NCI-H2107 treated with DMSO at 0.1 percent for 48 hours (cell line): Measurements from ENCODE around the gene AIFM2.

Experiments used
- DNase-seq: peaks from one replicate; lab custom pipeline; 2025; ENCODE audit not compliant: unreplicated experiment; lab: John Stamatoyannopoulos, UW

AIFM2 gene

DNA sequence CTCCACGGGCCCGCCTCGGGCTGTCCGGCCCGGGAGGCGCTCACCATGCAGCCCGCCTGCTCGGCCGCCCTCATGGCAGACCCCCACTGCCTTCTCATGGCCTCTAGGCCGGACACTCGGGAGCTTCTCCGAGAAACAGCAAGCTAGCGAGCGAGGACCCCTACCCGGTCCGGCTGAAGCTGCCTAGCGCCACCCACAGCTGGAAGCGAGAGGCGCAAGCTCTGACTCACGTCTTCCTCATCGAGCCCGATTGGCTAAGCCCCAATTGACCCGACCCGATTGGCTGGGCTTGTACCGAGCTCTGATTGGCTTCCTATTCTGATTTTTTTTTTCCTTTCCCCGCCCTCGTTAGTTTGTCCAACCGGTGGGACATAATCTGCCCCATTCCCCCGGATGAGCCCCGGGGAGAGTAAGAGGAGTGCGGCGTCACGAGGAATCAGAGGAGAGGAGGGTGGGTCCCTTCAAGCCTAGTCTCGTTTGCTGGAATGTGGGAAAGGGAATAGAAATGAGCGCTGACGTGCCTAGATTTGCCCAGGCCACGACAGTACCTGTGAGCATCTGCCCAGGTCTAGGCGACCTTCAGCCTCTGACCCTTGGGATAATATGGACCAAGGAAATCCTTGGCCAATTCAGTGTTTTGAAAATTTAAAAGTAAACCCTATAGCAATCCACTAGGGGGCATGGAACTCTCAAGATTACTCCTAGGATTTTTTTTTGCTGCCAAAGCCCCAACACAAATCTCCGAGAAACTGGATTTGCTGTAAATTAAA lies 14.0 kb upstream of the AIFM2 start, which contains the start of gene TYSND1:
TSS of gene TYSND1 (minus strand) at position 212 of the 770 bp plus-strand sequence. CDS start at position 98, 114 bp downstream.
- peak; percentile 91 for DNase-seq

DNA sequence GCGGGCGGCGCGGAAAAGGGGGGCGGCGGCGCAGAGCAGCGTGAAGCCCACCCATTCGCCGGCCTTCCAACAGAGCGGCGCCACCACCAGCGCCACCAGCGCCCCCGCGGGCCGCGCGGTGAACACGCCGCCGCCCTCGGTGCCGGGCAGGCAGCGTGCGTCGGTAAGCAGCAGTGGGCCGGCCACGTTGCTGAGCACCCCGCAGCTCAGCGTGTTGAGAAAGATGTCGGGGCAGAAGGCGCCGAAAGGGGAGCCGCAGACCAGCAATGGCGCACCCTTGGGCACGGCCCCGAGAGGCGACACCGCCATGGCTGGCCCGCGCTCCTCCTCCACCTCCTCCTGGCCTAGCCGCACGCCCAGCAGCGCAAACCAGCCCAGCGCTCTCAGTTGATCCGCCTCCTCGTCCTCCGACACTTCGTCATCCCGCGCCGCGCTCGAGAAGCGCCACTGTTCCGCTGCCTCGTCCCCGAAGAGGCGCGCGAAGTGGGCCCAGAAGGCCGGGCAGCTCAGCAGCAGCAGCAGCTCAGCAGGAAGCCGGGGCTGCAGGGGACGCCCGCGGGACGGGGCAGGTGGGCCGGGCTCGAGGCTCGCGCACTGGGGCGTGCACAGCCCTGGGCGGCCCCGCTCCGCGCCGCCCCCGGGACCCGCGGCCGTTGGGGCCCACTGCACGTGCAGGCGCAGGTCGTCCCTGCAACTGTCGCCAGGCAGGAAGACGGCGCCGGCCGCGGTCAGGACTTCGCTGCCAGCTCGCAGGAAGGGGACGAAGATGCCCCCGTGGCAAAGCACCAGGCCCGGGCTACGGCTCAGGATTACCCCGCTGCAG lies 13.3 kb upstream of the AIFM2 start:
- DNase-seq = no peak

DNA sequence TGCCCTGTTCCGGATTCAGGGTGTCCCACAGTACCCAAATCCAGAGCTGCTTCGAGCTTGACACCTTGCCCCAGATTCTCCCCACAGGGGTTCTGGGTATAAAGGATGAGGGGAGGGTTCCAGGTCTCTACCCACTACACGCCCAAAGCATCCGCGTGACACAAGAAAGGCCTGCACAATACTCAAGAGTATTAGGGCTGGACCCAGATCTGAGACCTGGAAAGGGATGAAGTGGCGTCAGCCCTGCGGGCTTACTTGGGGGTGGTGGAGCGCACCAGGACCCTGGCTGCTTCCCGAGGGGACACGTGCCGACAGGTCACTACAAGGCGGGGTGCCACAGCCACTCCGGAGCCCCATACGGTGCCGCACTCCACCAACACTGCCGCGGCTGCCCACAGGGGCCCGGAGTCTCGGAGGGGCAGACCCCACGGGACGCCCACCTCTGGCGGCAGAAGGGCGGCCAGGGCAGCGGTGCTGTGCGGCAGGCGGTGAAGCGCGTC lies 12.6 kb upstream of the AIFM2 start:
- DNase-seq = no peak

DNA sequence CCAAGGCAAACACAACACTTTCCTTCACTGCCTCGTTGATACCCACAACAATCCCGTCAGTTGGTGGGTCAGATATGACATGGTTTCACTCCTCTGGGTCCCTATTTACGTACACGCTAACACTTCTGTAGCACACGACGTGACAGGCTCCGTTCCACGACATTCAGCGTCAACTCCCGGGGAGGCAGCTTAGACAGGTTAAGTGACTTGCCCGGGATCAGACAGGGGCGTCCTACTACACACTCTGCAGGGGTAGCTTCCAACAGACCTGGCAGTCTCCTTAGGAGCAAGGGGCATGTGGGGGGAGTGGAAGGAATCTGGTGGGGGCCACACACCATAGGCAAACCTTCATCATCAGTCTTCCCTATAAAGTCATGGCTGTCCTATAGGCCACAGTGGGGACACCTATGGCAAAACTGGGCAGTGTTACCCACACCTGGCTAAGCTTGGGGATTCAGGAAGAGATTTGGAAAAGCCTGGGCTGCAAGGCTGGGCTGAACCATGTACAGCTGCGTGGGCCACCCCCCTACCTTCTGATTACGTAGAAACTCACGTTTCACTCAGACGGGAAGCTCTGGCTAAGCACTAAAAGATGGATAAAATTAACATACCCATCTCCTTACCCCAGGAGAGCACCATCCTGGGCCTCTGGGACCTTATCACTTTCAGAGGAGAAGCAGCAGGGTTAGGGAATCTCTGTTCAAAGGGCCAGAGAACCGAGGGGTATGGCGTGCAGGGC lies 11.9 kb upstream of the AIFM2 start:
- no peak for DNase-seq

DNA sequence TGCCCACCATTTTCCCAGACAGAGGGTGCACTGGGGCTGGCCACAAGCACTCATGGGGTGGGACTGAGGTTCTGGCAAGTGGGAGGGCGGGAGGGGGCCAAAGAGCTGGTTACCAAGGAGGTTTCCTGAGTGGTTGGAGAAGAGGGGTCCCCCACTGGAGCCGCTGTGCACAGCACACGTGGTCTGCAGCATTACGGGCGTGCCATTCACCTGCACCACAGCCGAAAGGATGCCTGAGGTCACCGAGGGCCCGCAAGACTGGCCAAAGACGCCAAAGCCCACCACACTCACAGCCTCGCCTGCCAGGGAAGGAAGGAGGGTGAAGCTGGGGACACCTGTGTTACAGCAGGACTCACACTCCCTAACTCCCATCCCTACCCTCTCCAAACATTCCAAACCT lies 9.9 kb upstream of the AIFM2 start:
- DNase-seq = no peak

DNA sequence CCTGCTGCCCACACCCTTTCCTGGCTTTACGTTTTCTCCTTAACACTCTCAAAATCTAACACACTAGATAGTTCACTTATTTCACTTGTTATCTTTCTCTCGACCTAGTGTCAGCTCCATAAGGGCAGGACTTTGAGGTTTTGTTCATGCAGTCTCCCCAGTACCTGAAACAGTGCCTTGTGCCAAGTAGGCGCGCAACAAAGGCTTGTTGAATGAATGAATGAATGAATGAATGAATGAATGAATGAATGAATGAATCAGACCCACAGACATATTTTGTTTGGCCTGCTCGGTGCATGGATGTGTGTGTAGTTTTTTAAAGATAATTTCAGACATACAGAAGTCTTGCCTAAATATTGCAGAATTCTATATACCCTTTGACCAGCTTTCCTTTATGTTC lies 7.7 kb upstream of the AIFM2 start:
- no peak for DNase-seq

DNA sequence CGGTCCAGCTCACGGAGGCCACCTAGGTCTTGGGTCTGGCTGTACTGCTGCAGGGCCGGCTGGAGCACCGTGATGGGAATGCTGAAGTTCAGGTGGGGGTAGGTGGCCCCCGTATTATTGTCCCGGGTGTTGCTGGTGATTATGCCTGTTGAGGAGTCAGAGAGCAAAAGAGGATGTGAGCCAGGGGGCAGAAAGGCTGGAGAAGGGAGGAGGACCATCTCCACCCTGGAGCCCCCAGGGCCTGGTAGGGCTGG lies 7.3 kb upstream of the AIFM2 start:
- DNase-seq = no peak

DNA sequence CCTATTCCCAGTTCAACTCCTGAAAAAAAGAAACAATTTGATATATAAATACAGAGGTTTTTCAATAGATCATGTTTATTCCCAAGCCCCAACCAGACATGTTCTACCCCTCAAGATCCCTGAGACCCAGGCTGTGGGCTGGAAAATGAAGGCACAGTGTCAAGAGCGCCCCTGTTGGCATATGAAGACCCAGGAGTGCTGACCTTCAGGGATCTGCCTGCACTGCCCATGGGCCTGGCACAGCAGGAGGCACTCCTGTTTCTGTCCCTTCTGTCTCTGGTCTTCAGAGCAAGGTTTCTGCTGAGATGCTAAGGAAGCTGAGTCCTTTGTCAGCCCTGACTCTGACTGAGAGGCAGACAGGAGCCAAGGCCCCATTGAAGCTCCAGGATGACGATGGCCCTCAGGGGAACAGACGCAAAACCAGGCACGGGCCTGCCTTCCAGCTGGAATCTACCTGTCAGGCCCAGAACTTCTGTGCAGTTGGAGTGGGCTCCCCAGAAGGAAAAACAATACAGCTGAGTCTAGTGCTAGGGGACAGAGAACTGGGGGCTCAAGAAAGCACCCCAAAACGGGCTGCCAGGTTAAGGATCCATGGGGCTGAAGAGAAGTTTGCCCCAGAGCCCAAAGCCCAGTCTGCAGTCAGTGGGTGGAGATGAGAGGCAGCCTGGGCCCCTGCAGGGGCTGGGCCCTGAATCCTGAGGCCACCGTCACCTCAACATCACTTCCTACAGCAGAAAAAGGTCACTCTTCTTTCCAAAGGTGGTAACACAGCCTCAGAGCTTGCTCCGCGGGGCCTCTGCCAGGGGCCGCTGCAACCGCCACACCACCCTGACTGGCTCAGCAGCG lies 6.7 kb upstream of the AIFM2 start:
- no peak for DNase-seq

DNA sequence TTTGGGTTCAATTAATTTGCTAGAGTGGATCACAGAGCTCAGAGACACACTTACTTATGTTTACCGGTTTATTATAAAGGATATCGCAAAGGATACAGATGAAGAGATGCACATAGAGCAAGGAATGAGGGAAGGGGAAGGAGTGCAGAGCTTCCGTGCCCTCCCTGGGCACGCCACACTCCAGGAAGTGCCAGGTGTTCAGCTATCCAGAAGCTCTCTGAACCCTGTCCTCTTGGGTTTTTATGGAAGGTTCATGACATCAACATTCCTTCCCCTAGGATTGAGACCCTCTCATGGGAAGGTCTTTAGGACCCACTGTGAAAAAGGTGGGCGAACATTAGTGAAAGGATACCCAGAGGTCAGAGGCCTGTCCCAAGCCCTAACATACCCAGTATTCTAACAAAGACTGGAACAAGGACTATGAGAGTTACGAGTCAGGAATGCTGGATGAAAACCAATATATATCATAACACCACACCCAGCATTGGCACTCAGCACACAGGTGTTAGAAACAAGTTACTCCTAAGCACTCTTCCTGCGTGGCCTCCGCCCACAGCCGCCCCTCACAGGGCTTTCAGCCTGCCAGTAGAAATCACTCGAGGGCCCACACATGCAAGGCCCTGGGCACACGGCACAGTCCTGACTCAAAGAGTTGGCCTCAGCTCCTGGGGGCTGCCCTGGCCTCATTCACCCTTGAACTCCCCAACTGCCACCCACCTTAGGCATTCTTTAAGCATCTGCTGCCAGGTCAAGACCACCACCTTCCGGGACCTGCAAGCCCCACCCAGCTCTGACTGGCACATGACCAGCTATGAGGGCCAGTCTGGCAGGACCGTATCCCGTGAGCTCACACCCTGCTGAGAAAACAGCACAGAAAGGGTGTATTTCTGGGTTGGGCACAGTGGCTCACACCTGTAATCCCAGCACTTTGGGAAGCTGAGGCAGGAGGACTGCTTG lies 5.6 kb upstream of the AIFM2 start:
- DNase-seq = no peak

DNA sequence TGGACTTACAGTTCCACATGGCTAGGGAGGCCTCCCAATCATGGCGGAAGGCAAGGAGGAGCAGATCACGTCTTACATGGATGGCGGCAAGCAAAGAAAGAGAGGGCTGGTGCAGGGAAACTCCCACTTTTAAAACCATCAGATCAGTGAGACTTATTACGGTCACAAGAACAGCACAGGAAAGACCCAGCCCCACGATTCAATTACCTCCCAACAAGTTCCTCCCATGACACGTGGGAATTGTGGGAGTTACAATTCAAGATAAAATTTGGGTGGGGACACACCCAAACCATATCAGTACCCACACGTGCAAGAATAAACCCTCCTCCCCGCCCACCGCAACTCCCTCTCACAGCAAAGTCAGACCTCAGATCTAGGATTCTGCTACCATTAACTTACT lies 4.5 kb upstream of the AIFM2 start:
- no peak for DNase-seq

DNA sequence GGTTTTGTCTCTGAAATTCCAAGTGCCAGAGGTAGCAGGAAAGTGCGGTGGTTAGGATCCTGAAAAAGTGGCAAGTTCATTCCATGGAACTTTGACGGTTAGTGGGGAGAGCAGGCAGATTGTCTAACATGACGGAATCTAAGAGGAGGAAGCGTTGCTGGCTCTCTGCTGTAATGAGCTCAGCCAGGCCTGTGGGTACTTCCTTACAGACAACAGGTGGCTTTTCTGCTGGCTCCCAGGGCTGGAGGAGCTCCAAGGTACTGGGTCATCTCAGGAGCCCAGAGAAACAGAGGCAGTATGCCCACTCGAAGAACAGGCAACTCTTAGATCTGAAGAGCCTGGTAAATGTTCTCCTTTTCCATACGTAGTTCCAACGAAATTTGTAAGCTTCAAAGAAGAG lies 3.1 kb upstream of the AIFM2 start:
- no peak for DNase-seq

DNA sequence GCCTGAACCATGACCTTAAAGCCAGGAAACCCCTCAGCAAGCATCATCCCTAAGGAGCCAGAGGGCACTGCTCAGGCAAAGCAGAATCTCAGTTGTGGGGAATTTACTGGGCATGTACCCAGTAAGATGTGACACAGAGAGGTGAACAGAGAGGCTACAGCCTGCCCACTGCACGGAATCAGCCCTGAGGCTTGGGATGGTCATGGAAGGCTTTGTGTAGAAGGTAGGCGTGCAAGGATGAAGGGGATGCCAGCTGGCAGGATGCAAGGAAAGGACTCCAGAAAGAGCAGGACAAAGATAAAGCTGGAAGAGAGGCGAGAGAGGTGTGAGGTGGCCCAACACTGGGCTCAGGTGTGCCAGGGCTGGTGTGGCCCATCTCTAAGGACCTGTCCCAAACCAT lies 2.4 kb upstream of the AIFM2 start:
- DNase-seq = no peak

DNA sequence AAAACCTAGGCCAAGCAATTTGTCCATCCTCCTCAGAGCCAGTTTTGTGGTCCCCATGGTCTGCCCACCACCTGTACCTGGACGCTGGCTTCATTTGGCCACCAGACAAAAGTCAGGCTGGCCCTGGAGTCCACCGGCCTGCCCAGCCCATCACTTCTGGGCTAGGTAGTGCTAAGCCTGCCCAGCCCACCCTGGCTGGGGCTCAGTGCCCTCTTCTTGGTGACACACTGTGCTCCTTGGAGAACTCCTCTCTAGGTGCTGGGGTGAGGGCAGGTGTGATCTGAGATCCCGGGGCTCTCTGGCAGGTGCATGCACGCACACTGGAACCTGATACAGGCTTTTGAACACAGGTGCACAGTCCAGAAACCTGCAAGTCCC lies 1.1 kb downstream of the AIFM2 start:
- DNase-seq = peak; percentile 28

DNA sequence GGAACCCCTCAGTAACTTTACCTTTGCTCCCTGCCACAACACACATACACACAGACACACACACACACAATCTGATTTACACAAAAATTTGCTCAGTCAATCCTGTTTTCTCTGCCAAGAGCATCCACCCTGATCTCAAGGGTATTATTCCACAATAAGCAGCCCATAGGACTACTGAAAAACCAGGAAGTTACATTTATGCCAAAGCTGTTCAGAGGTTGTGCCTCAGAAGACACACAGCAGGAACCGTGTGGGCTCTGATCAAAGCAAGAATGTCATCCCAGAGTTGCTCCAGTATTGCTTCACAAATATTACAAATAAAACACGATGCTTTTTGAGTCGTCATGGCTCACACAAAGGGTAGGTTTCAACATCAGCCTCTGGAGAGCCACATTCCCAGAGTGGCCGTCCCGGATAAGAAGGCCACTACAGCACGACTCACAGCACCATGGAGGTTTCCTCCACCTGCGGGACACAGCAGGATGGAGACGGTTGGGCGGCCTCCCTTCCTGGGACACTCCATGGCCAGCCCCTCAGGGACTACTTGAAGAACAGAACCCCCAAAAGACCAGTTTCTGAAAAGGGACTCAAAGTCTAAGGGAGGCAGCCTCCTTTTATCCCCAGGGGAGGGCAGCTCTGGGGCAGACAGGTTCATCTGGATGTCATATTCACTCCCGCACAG lies 1.6 kb downstream of the AIFM2 start:
- no peak for DNase-seq

DNA sequence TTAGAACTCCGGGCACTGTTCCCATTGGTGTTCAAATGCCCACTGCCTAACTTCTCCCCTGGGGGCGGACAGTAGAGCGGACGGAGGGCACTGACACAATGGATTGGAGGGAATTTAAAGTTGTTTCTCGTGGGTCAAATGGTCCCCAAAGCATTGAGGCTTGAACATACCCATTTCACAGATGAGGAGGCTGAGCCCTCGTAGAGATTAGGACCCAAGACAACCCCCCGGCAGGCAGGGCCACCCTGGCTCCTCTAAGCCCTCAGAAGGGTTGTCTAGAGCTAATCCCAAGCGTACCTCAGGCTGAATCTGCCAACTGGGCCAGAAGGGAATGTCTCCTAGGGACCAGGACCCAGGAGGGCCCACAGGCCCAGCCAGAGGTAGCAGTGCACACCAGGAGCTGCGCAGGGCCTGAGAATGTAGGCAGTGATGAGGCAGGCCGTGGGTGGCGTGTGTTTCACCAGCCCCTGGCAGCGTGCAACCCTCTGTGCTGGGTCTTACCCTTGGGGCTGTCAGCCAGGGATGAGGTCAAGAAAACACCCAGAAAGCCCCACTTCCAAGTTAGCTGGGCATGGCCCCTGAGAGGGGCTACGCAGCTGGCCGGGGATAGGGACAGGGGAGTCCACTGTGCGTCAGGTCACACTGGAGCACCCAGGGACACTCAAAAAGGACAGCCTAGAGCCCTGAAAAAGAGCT lies 5.8 kb downstream of the AIFM2 start:
- no peak for DNase-seq

DNA sequence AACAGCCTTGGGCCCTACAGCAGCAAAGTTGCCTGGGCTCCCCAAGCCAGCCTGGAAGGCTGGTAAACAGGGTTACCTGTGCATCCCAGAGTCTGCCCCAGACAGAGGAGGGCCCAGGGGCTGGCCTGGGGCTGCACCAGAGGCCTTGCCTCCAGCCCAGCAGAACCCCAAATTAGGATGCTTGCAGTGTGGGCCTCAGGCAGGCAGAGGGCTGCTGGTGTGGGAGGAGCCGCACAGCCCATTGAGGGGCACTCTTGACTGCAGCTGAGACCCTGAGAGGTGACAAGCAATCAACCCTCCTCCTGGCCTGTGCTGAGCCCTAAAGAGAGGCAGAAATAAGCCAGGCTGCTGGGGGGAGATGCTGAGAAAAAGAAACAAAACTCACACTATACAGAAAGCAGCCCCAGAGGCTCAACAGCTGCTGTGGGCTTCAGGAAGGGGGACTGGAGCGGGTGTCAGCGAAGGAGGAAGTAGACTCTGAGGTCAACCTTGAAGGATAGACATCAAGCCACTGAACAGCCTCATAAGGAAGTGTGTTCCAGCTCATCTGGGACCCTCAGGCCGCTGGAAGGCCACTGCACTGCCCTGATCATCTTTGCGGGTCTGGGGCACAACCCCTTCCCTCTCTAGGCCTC lies 6.6 kb downstream of the AIFM2 start:
- no peak for DNase-seq

DNA sequence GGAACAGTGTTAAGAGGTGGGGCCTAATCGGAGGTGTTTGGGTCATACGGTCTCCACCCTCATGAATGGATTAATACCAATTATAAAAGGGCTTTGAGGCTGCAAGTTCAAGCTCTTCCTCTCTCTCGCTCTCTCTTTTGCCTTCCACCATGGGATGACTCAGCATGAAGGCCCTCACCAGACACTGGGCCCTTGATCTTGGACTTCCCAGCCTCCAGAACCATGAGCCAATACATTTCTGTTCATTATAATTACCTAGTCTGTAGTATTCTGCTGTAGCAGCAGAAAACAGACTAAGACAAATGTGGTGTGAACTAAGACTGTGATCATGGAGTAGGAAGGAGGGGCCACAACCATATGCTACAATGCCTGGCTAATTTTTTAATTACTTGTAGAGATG lies 7.7 kb downstream of the AIFM2 start:
- DNase-seq = no peak

DNA sequence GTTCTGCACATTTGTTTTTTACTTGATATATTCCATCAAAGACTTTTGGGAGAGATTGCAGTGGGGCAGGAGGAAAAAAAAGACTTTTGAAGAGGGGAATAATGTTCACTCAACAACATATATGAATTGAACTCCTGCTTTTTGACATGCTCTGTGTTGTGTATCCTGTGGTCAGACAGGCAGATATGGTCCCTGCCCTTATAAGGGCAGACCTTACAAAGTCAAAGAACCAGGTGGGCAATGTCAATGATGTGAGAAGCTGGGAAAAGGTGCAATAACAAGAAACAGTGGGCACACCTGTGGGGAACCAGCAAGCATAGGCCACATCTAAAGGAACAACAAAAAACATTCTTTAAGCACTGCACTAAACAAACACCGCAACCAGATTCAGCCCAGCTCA lies 8.2 kb downstream of the AIFM2 start:
- DNase-seq = no peak
